Neural cell (in vitro differentiated cells): ENCODE measurements around the gene NUDT21. TPM values are rescaled to one million over a fixed set of nuclear protein-coding genes. Genes with fewer than 3 reads are reported as not detected.

Source experiments
- H2AFZ ChIP-seq: fragments of 200-600, 300-800 bp; sonication (generic), shearing (Covaris generic); 2 replicates; pipeline ENCODE4 v1.6.0; 2014; ENCODE audit warnings: low read depth, mild to moderate bottlenecking, antibody characterized with exemption, low read length, moderate library complexity
- H3F3A ChIP-seq: fragments of 200-600 bp; shearing (Covaris generic); 2 replicates; pipeline ENCODE4 v1.6.1; 2016; ENCODE audit warnings: mild to moderate bottlenecking, moderate library complexity, mixed read lengths, antibody characterized with exemption, low read length; ENCODE audit not compliant: insufficient read depth, poor library complexity, severe bottlenecking
- H3K27ac ChIP-seq: fragments of 200-600, 300-800 bp; sonication (generic), shearing (Covaris generic); 2 replicates; pipeline ENCODE4 v1.5.1; 2014; ENCODE audit warnings: mild to moderate bottlenecking, low read length, moderate library complexity
- H3K27me3 ChIP-seq: fragments of 300-800, 200-600 bp; sonication (generic), shearing (Covaris generic); 2 replicates; pipeline ENCODE4 v1.6.0; 2014; ENCODE audit warnings: mild to moderate bottlenecking, low read depth, low read length, moderate library complexity; ENCODE audit not compliant: insufficient read depth
- H3K36me3 ChIP-seq: fragments of 300-800, 200-600 bp; sonication (generic), shearing (Covaris generic); 2 replicates; pipeline ENCODE4 v1.5.1; 2014; ENCODE audit warnings: mild to moderate bottlenecking, antibody characterized with exemption, low read length, moderate library complexity; ENCODE audit not compliant: insufficient read depth
- H3K4me2 ChIP-seq: fragments of 300-800, 200-600 bp; sonication (generic), shearing (Covaris generic); 2 replicates; pipeline ENCODE4 v1.6.0; 2014; ENCODE audit warnings: mild to moderate bottlenecking, low read length
- H3K4me3 ChIP-seq: fragments of 300-800, 200-600 bp; sonication (generic), shearing (Covaris generic); 2 replicates; pipeline ENCODE4 v1.5.1; 2014; ENCODE audit warnings: mild to moderate bottlenecking, low read length, moderate library complexity
- H3K79me2 ChIP-seq: fragments of 200-600 bp; shearing (Covaris generic); replicated peaks from 2 replicates; pipeline ENCODE4 v1.6.0; 2014; ENCODE audit warnings: mild to moderate bottlenecking, low read length, moderate library complexity; ENCODE audit not compliant: insufficient read depth
- H3K9ac ChIP-seq: fragments of 300-800, 200-600 bp; sonication (generic), shearing (Covaris generic); 2 replicates; pipeline ENCODE4 v1.6.1; 2016; ENCODE audit warnings: mild to moderate bottlenecking, low read length, mixed read lengths
- H3K9me2 ChIP-seq: fragments of 200-600 bp; shearing (Covaris generic); 2 replicates; pipeline ENCODE4 v1.6.1; 2016; ENCODE audit warnings: mild to moderate bottlenecking, low read length, mixed read lengths; ENCODE audit not compliant: insufficient read depth
- H3K9me3 ChIP-seq: fragments of 200-600, 300-800 bp; sonication (generic), shearing (Covaris generic); 2 replicates; pipeline ENCODE4 v1.6.1; 2016; ENCODE audit warnings: mild to moderate bottlenecking, mixed run types, low read length, moderate library complexity, mixed read lengths
- H4K20me1 ChIP-seq: fragments of 200-600 bp; shearing (Covaris generic); 2 replicates; pipeline ENCODE4 v1.6.1; 2016; ENCODE audit warnings: mild to moderate bottlenecking, mixed run types; ENCODE audit not compliant: insufficient read depth
- EP300 ChIP-seq: fragments of 450-650 bp; conservative IDR thresholded peaks from 2 replicates; pipeline ENCODE4 v1.6.1; 2014; ENCODE audit warnings: antibody characterized with exemption, mild to moderate bottlenecking, moderate library complexity; ENCODE audit not compliant: poor library complexity, severe bottlenecking
- EZH2 ChIP-seq: fragments of 200-600, 300-800 bp; shearing (Covaris generic), sonication (generic); IDR thresholded peaks from 2 replicates; pipeline ENCODE4 v1.6.1; 2014; ENCODE audit warnings: antibody characterized with exemption, low read length, borderline replicate concordance, mild to moderate bottlenecking; ENCODE audit not compliant: insufficient read depth, poor library complexity, severe bottlenecking
- MXI1 ChIP-seq: fragments of 450-650 bp; conservative IDR thresholded peaks from 2 replicates; pipeline ENCODE4 v1.6.1; 2014; ENCODE audit warnings: antibody characterized with exemption, mild to moderate bottlenecking; ENCODE audit not compliant: poor library complexity, severe bottlenecking
- POLR2AphosphoS5 ChIP-seq: IDR thresholded peaks from 2 replicates; pipeline ENCODE4 v1.6.1; 2012
- RAD21 ChIP-seq: fragments of 450-650 bp; conservative IDR thresholded peaks from 2 replicates; pipeline ENCODE4 v1.6.1; 2014; ENCODE audit warnings: antibody characterized with exemption, mild to moderate bottlenecking, moderate library complexity
- REST ChIP-seq: IDR thresholded peaks from 2 replicates; pipeline ENCODE4 v1.6.1; 2012; ENCODE audit warnings: borderline replicate concordance
- SMC3 ChIP-seq: fragments of 450-650 bp; conservative IDR thresholded peaks from 2 replicates; pipeline ENCODE4 v1.6.1; 2014; ENCODE audit warnings: antibody characterized with exemption, mild to moderate bottlenecking, moderate library complexity; ENCODE audit not compliant: poor library complexity
- TAF1 ChIP-seq: IDR thresholded peaks from 2 replicates; pipeline ENCODE4 v1.6.1; 2012; ENCODE audit warnings: low read depth
- polyA plus RNA-seq: library from polyadenylated mRNA; depleted of rRNA; stranded (reverse); fragments of >200 nt; gene quantifications from 2 replicates; pipeline ENCODE4 v1.2.3, GENCODE V29; 2014
- TF ChIP-seq, protein P1 (sequence below): fragments of 450-650 bp; IDR thresholded peaks from 2 replicates; pipeline ENCODE4 v1.5.1; 2014; ENCODE audit warnings: antibody characterized with exemption, mild to moderate bottlenecking, moderate library complexity; ENCODE audit not compliant: poor library complexity, severe bottlenecking

Gene NUDT21
- polyA plus RNA-seq, 1 donor from 2014 or later: 192 TPM

DNA sequence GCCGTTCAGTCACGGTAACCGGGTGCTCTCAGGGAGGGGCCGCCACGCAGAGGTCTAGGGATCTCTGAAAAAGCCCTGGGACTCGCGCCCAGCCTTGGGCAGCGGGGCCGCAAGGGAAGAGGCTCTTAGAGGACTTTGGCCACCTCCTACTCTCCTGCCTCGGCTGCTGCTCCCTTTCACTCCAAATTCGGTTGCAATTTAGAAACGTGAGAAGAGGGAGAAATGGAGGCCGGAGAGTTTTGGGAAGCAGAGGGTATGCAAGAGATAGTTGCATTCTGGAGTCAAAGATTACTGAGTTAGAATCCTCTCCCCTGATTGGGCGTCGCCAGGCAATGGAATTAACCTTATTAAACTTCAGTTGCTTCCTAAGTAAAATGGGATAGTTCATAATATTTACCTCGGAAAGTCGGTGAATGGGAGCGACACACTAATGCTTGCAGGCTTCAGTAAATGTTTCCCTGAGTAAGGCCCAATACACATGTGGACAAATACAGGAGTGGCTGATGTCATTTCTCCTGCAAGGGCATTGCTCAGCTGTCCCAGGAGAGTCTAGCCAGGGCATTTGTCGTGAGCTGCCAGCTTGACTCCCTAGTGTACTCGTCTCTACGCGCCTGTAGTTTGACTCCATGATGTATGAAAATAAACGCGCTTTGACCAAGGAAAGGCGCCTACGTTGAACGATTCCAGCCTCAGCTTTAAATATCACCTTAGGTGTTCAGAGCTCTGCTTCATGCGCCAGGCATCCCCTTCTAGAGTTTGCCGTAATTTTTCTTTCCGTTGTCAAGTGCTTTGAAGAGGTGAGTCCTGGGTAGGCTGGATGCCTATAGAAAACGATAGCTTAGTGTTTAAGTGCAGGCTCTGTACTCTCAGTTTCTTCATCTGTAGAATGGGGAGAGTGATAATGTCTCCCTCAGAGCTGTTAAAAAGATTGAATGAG is 889 bp upstream of the NUDT21 start:
- peak overlapping the region; percentile 72 for H3K9ac ChIP-seq
- H3F3A ChIP-seq: peaks cover 7% of the 10 kb centered on the region
- H3K27ac ChIP-seq: peak overlapping the region; percentile 65
- peak overlapping the region; percentile 28 for H2AFZ ChIP-seq
- H3K4me3 ChIP-seq: peak overlapping the region; percentile 85
- peak overlapping the region; percentile 46 for H3K4me2 ChIP-seq
- H3K36me3 ChIP-seq: peaks cover 15% of the 10 kb centered on the region
- H4K20me1 ChIP-seq: no peaks in the 10 kb centered on the region
- peaks cover 50% of the 10 kb centered on the region for H3K79me2 ChIP-seq
- no peaks in the 10 kb centered on the region for H3K9me2 ChIP-seq
- H3K27me3 ChIP-seq: no peaks in the 10 kb centered on the region
- no peaks in the 10 kb centered on the region for H3K9me3 ChIP-seq
- peak; percentile 3 for TF ChIP-seq RAD21
- TF ChIP-seq SMC3: no peak
- TF ChIP-seq EZH2: no peak
- no peak for TF ChIP-seq REST
- TF ChIP-seq, protein P1, sequence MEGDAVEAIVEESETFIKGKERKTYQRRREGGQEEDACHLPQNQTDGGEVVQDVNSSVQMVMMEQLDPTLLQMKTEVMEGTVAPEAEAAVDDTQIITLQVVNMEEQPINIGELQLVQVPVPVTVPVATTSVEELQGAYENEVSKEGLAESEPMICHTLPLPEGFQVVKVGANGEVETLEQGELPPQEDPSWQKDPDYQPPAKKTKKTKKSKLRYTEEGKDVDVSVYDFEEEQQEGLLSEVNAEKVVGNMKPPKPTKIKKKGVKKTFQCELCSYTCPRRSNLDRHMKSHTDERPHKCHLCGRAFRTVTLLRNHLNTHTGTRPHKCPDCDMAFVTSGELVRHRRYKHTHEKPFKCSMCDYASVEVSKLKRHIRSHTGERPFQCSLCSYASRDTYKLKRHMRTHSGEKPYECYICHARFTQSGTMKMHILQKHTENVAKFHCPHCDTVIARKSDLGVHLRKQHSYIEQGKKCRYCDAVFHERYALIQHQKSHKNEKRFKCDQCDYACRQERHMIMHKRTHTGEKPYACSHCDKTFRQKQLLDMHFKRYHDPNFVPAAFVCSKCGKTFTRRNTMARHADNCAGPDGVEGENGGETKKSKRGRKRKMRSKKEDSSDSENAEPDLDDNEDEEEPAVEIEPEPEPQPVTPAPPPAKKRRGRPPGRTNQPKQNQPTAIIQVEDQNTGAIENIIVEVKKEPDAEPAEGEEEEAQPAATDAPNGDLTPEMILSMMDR: no peak
- no peak for TF ChIP-seq EP300
- peak; percentile 17 for TF ChIP-seq MXI1

DNA sequence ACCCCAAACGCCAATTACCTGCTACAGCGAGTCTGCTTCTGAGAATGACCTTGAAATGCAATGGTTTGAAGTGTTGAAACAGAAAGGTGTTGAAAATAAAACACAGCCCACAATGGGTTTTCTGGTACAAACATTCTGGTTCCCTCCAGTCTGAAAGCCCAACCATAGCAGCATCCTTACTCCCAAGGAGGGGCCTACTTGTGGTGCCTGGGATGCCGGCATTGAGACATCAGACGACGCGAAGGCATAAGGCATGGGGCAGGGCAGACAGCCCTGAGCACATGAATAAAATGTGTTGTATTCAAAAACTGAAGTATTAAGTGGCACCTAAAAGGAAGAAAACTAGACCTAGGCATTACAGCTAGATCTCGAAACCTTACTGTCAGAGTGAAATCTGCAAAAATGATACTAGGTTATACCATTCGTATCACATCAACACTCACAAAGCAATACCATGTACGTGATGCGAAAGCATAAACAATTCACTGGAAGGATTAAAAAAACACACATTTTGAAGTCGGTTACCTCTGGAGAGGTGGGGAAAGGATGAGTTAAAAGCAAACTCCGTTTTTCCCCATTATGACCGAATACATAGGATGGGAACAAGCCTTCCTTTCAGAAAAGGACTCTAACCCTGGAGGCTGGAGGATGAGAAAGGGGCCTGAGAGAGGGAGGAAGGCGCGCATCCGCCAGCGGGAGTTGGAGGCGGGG is 702 bp downstream of the NUDT21 start:
- Histone ChIP-seq H3K27ac (peak overlapping the region; percentile 84), H3F3A (peaks cover 7% of the 10 kb centered on the region), H3K9ac (peak overlapping the region; percentile 82), H2AFZ (peak overlapping the region; percentile 58), H4K20me1 (no peaks in the 10 kb centered on the region), H3K79me2 (peaks cover 56% of the 10 kb centered on the region), H3K36me3 (peaks cover 5% of the 10 kb centered on the region), H3K4me3 (peak overlapping the region; percentile 85), H3K27me3 (no peaks in the 10 kb centered on the region), H3K4me2 (peak overlapping the region; percentile 94), H3K9me2 (no peaks in the 10 kb centered on the region), H3K9me3 (no peaks in the 10 kb centered on the region)
- TF ChIP-seq EP300 (no peak), REST (no peak), MXI1 (no peak), SMC3 (no peak), TAF1 (no peak), POLR2AphosphoS5 (no peak), RAD21 (no peak), EZH2 (no peak)
- TF ChIP-seq, protein P1: no peak
